KMS-11 (cell line): Measurements from ENCODE around the gene MX2.

Experiments used
- H2AFZ ChIP-seq: fragments of 200-600 bp; sonication (generic); 2 replicates; pipeline ENCODE4 v1.6.1; 2016; ENCODE audit warnings: antibody characterized with exemption, mixed run types, low read depth
- H3K27ac ChIP-seq: fragments of 200-600 bp; sonication (generic); 2 replicates; pipeline ENCODE4 v1.6.1; 2016; ENCODE audit warnings: mild to moderate bottlenecking, mixed run types
- H3K27me3 ChIP-seq: fragments of 200-600 bp; sonication (generic); 2 replicates; pipeline ENCODE4 v1.6.1; 2017; ENCODE audit warnings: mild to moderate bottlenecking, low read depth, mixed run types, moderate library complexity; ENCODE audit not compliant: insufficient read depth
- H3K36me3 ChIP-seq: fragments of 200-600 bp; sonication (generic); 2 replicates; pipeline ENCODE4 v1.6.1; 2017; ENCODE audit warnings: mild to moderate bottlenecking, mixed run types; ENCODE audit not compliant: insufficient read depth
- H3K4me1 ChIP-seq: fragments of 200-600 bp; sonication (generic); 2 replicates; pipeline ENCODE4 v1.6.1; 2016; ENCODE audit warnings: mild to moderate bottlenecking, low read depth, mixed run types; ENCODE audit not compliant: poor library complexity, severe bottlenecking
- H3K4me2 ChIP-seq: fragments of 200-600 bp; sonication (generic); 2 replicates; pipeline ENCODE4 v1.7.0; 2016; ENCODE audit warnings: mild to moderate bottlenecking, mixed run types
- H3K4me3 ChIP-seq: fragments of 200-600 bp; sonication (generic); IDR thresholded peaks from 2 replicates; pipeline ENCODE4 v1.6.1; 2017; ENCODE audit warnings: low read depth, low read length, mixed read lengths; ENCODE audit not compliant: insufficient read depth
- H3K79me2 ChIP-seq: fragments of 200-600 bp; sonication (generic); 2 replicates; pipeline ENCODE4 v1.6.1; 2016; ENCODE audit warnings: low read depth, mixed run types; ENCODE audit not compliant: insufficient read depth
- H3K9ac ChIP-seq: fragments of 200-600 bp; sonication (generic); 2 replicates; pipeline ENCODE4 v1.6.1; 2016; ENCODE audit warnings: mild to moderate bottlenecking, mixed run types
- H4K20me1 ChIP-seq: fragments of 200-600 bp; sonication (generic); 2 replicates; pipeline ENCODE4 v1.6.1; 2016; ENCODE audit warnings: mild to moderate bottlenecking, mixed run types; ENCODE audit not compliant: insufficient read depth
- CTCF ChIP-seq: fragments of 200-600 bp; sonication (generic); conservative IDR thresholded peaks from 2 replicates; pipeline ENCODE4 v1.6.1; 2017; ENCODE audit warnings: low read depth, mild to moderate bottlenecking, antibody characterized with exemption, low read length, moderate library complexity, mixed read lengths

The MX2 gene

GRCh38 chr21:41337515-41337914 lies 24.3 kb upstream of the MX2 start:
- no peaks in the 10 kb centered on the region for H3K79me2 ChIP-seq
- no peak overlapping the region for H3K4me3 ChIP-seq
- no peak overlapping the region for H3K9ac ChIP-seq
- no peaks in the 10 kb centered on the region for H4K20me1 ChIP-seq
- no peak overlapping the region for H2AFZ ChIP-seq
- no peak overlapping the region for H3K27ac ChIP-seq
- H3K4me1 ChIP-seq = no peaks in the 10 kb centered on the region
- no peak overlapping the region for H3K4me2 ChIP-seq
- TF ChIP-seq CTCF = no peak
- no peaks in the 10 kb centered on the region for H3K36me3 ChIP-seq
- no peaks in the 10 kb centered on the region for H3K27me3 ChIP-seq

- TF ChIP-seq CTCF = no peak
- Histone ChIP-seq H3K4me2 (no peak overlapping the region), H3K36me3 (no peaks in the 10 kb centered on the region)
These were observed 23.4 kb upstream of the MX2 start for GRCh38 chr21:41338455-41338854.

GRCh38 chr21:41342035-41342434 lies 19.8 kb upstream of the MX2 start:
- no peak overlapping the region for H3K4me2 ChIP-seq
- no peaks in the 10 kb centered on the region for H3K27me3 ChIP-seq
- H4K20me1 ChIP-seq = no peaks in the 10 kb centered on the region
- H3K36me3 ChIP-seq = no peaks in the 10 kb centered on the region
- H3K79me2 ChIP-seq = no peaks in the 10 kb centered on the region
- no peaks in the 10 kb centered on the region for H3K4me1 ChIP-seq
- no peak overlapping the region for H3K9ac ChIP-seq
- no peak overlapping the region for H2AFZ ChIP-seq
- no peak overlapping the region for H3K4me3 ChIP-seq
- H3K27ac ChIP-seq = no peak overlapping the region
- TF ChIP-seq CTCF = no peak

More at GRCh38 chr21:41338455-41338854, 23.4 kb upstream of the MX2 start:
- H3K79me2 ChIP-seq = no peaks in the 10 kb centered on the region
- H3K9ac ChIP-seq = no peak overlapping the region
- no peaks in the 10 kb centered on the region for H4K20me1 ChIP-seq
- H3K4me1 ChIP-seq = no peaks in the 10 kb centered on the region
- H3K27ac ChIP-seq = no peak overlapping the region
- H2AFZ ChIP-seq = no peak overlapping the region
- no peak overlapping the region for H3K4me3 ChIP-seq
- no peaks in the 10 kb centered on the region for H3K27me3 ChIP-seq

- Histone ChIP-seq H2AFZ (no peak overlapping the region), H3K4me3 (no peak overlapping the region), H3K27ac (no peak overlapping the region), H3K36me3 (no peaks in the 10 kb centered on the region), H3K4me1 (no peaks in the 10 kb centered on the region), H3K79me2 (no peaks in the 10 kb centered on the region), H3K27me3 (no peaks in the 10 kb centered on the region), H3K9ac (no peak overlapping the region), H3K4me2 (no peak overlapping the region), H4K20me1 (no peaks in the 10 kb centered on the region)
- TF ChIP-seq CTCF = no peak
These were observed 17.7 kb upstream of the MX2 start for GRCh38 chr21:41344146-41344545.

GRCh38 chr21:41345356-41345755 lies 16.5 kb upstream of the MX2 start:
- H4K20me1 ChIP-seq = no peaks in the 10 kb centered on the region
- H3K79me2 ChIP-seq = no peaks in the 10 kb centered on the region
- no peak overlapping the region for H3K4me2 ChIP-seq
- H3K27ac ChIP-seq = no peak overlapping the region
- no peak overlapping the region for H3K4me3 ChIP-seq
- H3K4me1 ChIP-seq = no peaks in the 10 kb centered on the region
- H3K36me3 ChIP-seq = no peaks in the 10 kb centered on the region
- no peak for TF ChIP-seq CTCF
- no peaks in the 10 kb centered on the region for H3K27me3 ChIP-seq
- no peak overlapping the region for H3K9ac ChIP-seq
- H2AFZ ChIP-seq = no peak overlapping the region
